Gastrocnemius medialis (tissue), 4 donors: ENCODE measurements around the gene TAMALIN.

Source experiments
- CTCF ChIP-seq, 5 experiments: fragments of 450-650 bp in 3 of 5; fragments of 200-600 bp in 2 of 5; sonication (generic) in 2 of 5; IDR thresholded peaks in 4 of 5; conservative IDR thresholded peaks in 1 of 5; 1 replicate in 4 of 5; 2 replicates in 1 of 5; pipeline ENCODE4 v1.5.1; 2016 to 2019; ENCODE audit warnings: antibody characterized with exemption in 5 of 5, mild to moderate bottlenecking in 3 of 5, moderate library complexity in 3 of 5
- POLR2A ChIP-seq, 2 donors: fragments of 450-650 bp; IDR thresholded peaks; one replicate each; pipeline ENCODE4 v1.6.1; 2017; ENCODE audit warnings: antibody characterized with exemption in 2 of 2, mild to moderate bottlenecking in 2 of 2, moderate library complexity in 2 of 2

GRCh38 chr12:52007982-52008510 is 1.3 kb downstream of the TAMALIN start:
- TF ChIP-seq POLR2A (IDR thresholded peaks at IDR 0.05) = no peak
- TF ChIP-seq CTCF (IDR thresholded peaks at IDR 0.05 in 4 of 5, conservative IDR thresholded peaks at IDR 0.05 in 1 of 5) = no peak
